Colonic mucosa (tissue), 4 donors: Measurements from ENCODE around the gene WDR31. TPM values are rescaled to one million over a fixed set of nuclear protein-coding genes. Genes with fewer than 3 reads are reported as not detected.

Source experiments
- DNase-seq: peaks from one replicate; pipeline ENCODE4 v3.0.0-alpha.2; 2020
- H3K27ac ChIP-seq: fragments of 200-600 bp; one replicate; pipeline ENCODE4 v1.8.0; 2021
- H3K27me3 ChIP-seq: fragments of 200-600 bp; one replicate; pipeline ENCODE4 v1.8.0; 2021
- H3K36me3 ChIP-seq: fragments of 200-600 bp; one replicate; pipeline ENCODE4 v1.8.0; 2021
- H3K4me1 ChIP-seq: fragments of 200-600 bp; one replicate; pipeline ENCODE4 v1.8.0; 2021; ENCODE audit warnings: mild to moderate bottlenecking
- H3K4me3 ChIP-seq: fragments of 200-600 bp; one replicate; pipeline ENCODE4 v1.8.0; 2021
- H3K9ac ChIP-seq, 2 donors: one replicate each; pipeline ENCODE4 v1.7.0; 2013; ENCODE audit warnings: control low read depth in 2 of 2, low read depth in 2 of 2, low read length in 2 of 2
- H3K9me3 ChIP-seq: fragments of 200-600 bp; one replicate; pipeline ENCODE4 v1.8.0; 2021
- CTCF ChIP-seq: fragments of 200-600 bp; IDR thresholded peaks from one replicate; pipeline ENCODE4 v1.8.0; 2022; ENCODE audit warnings: antibody characterized with exemption, mild to moderate bottlenecking
- intact Hi-C: fragments of 100-400 bp; cut with DNase I; formaldehyde crosslinking; loops from one replicate; pipeline ENCODE4 v1.14.1; 2022
- total RNA-seq, 2 donors: library from RNA; stranded (reverse); fragmentation: NEBNext Ultra II Directional in 1 of 2; extraction: Animal tissue kit (Norgen Biotek cat#: 25700) in 1 of 2; gene quantifications; one replicate each; pipeline ENCODE4 v1.2.1, GENCODE V29; 2021
- donor health status: healthy.
- donor health status: DM: no; HTN: no; CAD: no.
- donor health status: DM: no; HTN: no; CAD: no.

WDR31 gene
- total RNA-seq = 1 to 10 TPM; 3.0 to 3.5 TPM

GRCh38 chr9:113340011-113340699 is at the start of gene WDR31:
WDR31 (minus strand) TSS chr9:113340275; CDS start chr9:113332022, 8,253 bp downstream.
- peak within 1 kb of the TSS; percentile 64 for H3K27ac ChIP-seq
- peak; percentile 86 for DNase-seq
- no peak for TF ChIP-seq CTCF
- H3K9ac ChIP-seq = peak within 1 kb of the TSS; percentile 53 to 73
- peaks cover 10% of the 10 kb centered on the region for H3K4me1 ChIP-seq
- peak within 1 kb of the TSS; percentile 78 for H3K4me3 ChIP-seq
- no peaks in the 10 kb centered on the region for H3K27me3 ChIP-seq
- no peaks in the 10 kb centered on the region for H3K9me3 ChIP-seq
- no peaks in the 10 kb centered on the region for H3K36me3 ChIP-seq
- intact Hi-C loops = loop anchor here (5.0 kb wide), 1 partner anchor 42 kb away; no protein-coding TSS in a partner anchor

GRCh38 chr9:113389451-113389850 is 49.4 kb upstream of the WDR31 start:
- H3K9me3 ChIP-seq = no peaks in the 10 kb centered on the region
- no peak for DNase-seq
- intact Hi-C loops = no loop called here
- peaks cover 8% of the 10 kb centered on the region for H3K36me3 ChIP-seq
- H3K9ac ChIP-seq = peak overlapping the region in 1 of 2 donors; percentile 79
- no peak for TF ChIP-seq CTCF
- H3K27ac ChIP-seq = no peak overlapping the region
- H3K4me3 ChIP-seq = no peak overlapping the region
- H3K4me1 ChIP-seq = peaks cover 13% of the 10 kb centered on the region
- no peaks in the 10 kb centered on the region for H3K27me3 ChIP-seq

GRCh38 chr9:113388833-113389232 is 48.8 kb upstream of the WDR31 start:
- intact Hi-C loops = no loop called here
- Histone ChIP-seq H3K27me3 (no peaks in the 10 kb centered on the region), H3K4me1 (peaks cover 13% of the 10 kb centered on the region), H3K36me3 (peaks cover 8% of the 10 kb centered on the region), H3K9ac (peak overlapping the region; percentile 8 to 79), H3K9me3 (no peaks in the 10 kb centered on the region), H3K27ac (peak overlapping the region; percentile 85), H3K4me3 (no peak overlapping the region)
- no peak for TF ChIP-seq CTCF
- peak; percentile 62 for DNase-seq

GRCh38 chr9:113387560-113388230 is 47.6 kb upstream of the WDR31 start:
- TF ChIP-seq CTCF = no peak
- DNase-seq = peak; percentile 79
- no peaks in the 10 kb centered on the region for H3K27me3 ChIP-seq
- peaks cover 13% of the 10 kb centered on the region for H3K4me1 ChIP-seq
- no peaks in the 10 kb centered on the region for H3K9me3 ChIP-seq
- intact Hi-C loops = no loop called here
- H3K27ac ChIP-seq = peak overlapping the region; percentile 85
- H3K36me3 ChIP-seq = peaks cover 8% of the 10 kb centered on the region
- no peak overlapping the region for H3K4me3 ChIP-seq
- H3K9ac ChIP-seq = peak overlapping the region in 1 of 2 donors; percentile 79

- Histone ChIP-seq H3K27ac (peak overlapping the region; percentile 85), H3K36me3 (peaks cover 8% of the 10 kb centered on the region), H3K4me1 (peaks cover 13% of the 10 kb centered on the region), H3K9ac (peak overlapping the region in 1 of 2 donors; percentile 79), H3K4me3 (no peak overlapping the region), H3K27me3 (no peaks in the 10 kb centered on the region), H3K9me3 (no peaks in the 10 kb centered on the region)
- TF ChIP-seq CTCF = no peak
- intact Hi-C loops = no loop called here
- DNase-seq = no peak
These were observed 46.7 kb upstream of the WDR31 start for GRCh38 chr9:113386571-113387393.
